Fibroblast of lung (primary cell): Measurements from ENCODE around the gene PSMD11. TPM values are rescaled to one million over a fixed set of nuclear protein-coding genes. Genes with fewer than 3 reads are reported as not detected.

Source experiments
- DNase-seq, 2 donors: peaks; one replicate each; pipeline versions ENCODE4 v3.0.0 to v3.0.0-alpha.2; 2010; ENCODE audit warnings: low read depth in 2 of 2
- H2AFZ ChIP-seq: 2 replicates; pipeline ENCODE4 v1.5.1; 2012; ENCODE audit warnings: low read length, control low read depth, inconsistent platforms
- H3K27ac ChIP-seq: 2 replicates; pipeline ENCODE4 v1.5.1; 2011; ENCODE audit warnings: low read length, control low read depth; ENCODE audit not compliant: insufficient read depth
- H3K27me3 ChIP-seq: 2 replicates; pipeline ENCODE4 v1.5.1; 2011; ENCODE audit warnings: mild to moderate bottlenecking, low read length; ENCODE audit not compliant: control insufficient read depth, insufficient read depth
- H3K36me3 ChIP-seq: 2 replicates; pipeline ENCODE4 v1.5.1; 2011; ENCODE audit warnings: low read length; ENCODE audit not compliant: control insufficient read depth, insufficient read depth
- H3K4me1 ChIP-seq: 2 replicates; pipeline ENCODE4 v1.5.1; 2011; ENCODE audit warnings: low read length; ENCODE audit not compliant: control insufficient read depth, insufficient read depth; ENCODE audit errors: extremely low read depth
- H3K4me2 ChIP-seq: 2 replicates; pipeline ENCODE4 v1.5.1; 2011; ENCODE audit warnings: low read length, control low read depth; ENCODE audit not compliant: insufficient read depth; ENCODE audit errors: extremely low read depth
- H3K4me3 ChIP-seq, 4 experiments: fragments of 200-600 bp in 1 of 4; sonication (generic) in 1 of 4; replicated peaks in 1 of 4; 2 replicates each; pipeline ENCODE4 v1.5.1; 2011 to 2016; ENCODE audit warnings: low read length in 4 of 4, low read depth in 3 of 4, mild to moderate bottlenecking in 3 of 4, control low read depth in 2 of 4, inconsistent platforms in 1 of 4, mixed read lengths in 1 of 4; ENCODE audit not compliant: insufficient read depth in 1 of 4; ENCODE audit errors: control extremely low read depth in 1 of 4
- H3K79me2 ChIP-seq: 2 replicates; pipeline ENCODE4 v1.5.1; 2012; ENCODE audit warnings: mild to moderate bottlenecking, low read length, inconsistent platforms; ENCODE audit not compliant: control insufficient read depth, insufficient read depth
- H3K9ac ChIP-seq: 2 replicates; pipeline ENCODE4 v1.5.1; 2011; ENCODE audit warnings: mild to moderate bottlenecking, low read length, control low read depth; ENCODE audit not compliant: insufficient read depth
- H3K9me3 ChIP-seq: 2 replicates; pipeline ENCODE4 v1.5.1; 2012; ENCODE audit warnings: low read depth, low read length; ENCODE audit not compliant: control insufficient read depth, insufficient read depth
- H4K20me1 ChIP-seq: 2 replicates; pipeline ENCODE4 v1.5.1; 2011; ENCODE audit warnings: low read length; ENCODE audit not compliant: control insufficient read depth, insufficient read depth; ENCODE audit errors: extremely low read depth
- EZH2 ChIP-seq: IDR thresholded peaks from 2 replicates; pipeline ENCODE4 v1.5.1; 2012; ENCODE audit warnings: low read length, control low read depth, mild to moderate bottlenecking; ENCODE audit errors: missing control alignments
- polyA plus RNA-seq, 2 donors: library from polyadenylated mRNA; depleted of rRNA in 1 of 2; stranded (reverse) in 1 of 2; unstranded in 1 of 2; fragments of >200 nt; gene quantifications; 2 replicates each; pipeline ENCODE4 v1.2.1, GENCODE V29; 2011 to 2012; ENCODE audit warnings: missing spikeins in 1 of 2
- total RNA-seq: library from RNA; depleted of rRNA; stranded (reverse); fragments of >200 nt; gene quantifications from 2 replicates; pipeline ENCODE4 v1.2.1, GENCODE V29; 2014
- TF ChIP-seq, protein P1 (sequence below), 2 donors: IDR thresholded peaks in 1 of 2; conservative IDR thresholded peaks in 1 of 2; 1 replicate in 1 of 2; 2 replicates in 1 of 2; pipeline ENCODE4 v1.5.1; 2011 to 2012; ENCODE audit warnings: low read length in 2 of 2, control low read depth in 1 of 2, inconsistent platforms in 1 of 2, low read depth in 1 of 2, mild to moderate bottlenecking in 1 of 2

Gene PSMD11
- total and polyA plus RNA-seq, 2 donors (not counting 1 experiment from before 2014, with no cell fraction given) = 74.1 to 77.9 TPM

DNA sequence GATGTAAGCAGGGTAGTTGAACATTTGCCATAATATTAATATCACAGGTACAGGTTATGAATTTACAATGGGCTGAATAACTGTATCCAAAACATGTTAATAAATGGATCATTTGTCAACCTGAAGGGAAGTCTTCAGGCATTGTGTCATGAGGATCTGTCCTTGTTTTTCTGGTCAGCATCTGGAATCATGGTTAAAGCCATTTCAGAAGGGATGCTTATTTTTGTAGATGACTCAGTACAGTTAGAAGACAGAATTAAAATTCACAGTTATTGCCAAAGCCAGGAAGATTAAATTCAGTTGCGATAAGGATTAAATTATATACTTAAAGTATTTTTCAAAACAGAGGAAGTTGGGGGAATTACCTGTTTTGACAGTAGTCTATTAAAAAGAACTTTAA is 8.0 kb downstream of the PSMD11 start:
- no peak for TF ChIP-seq EZH2
- TF ChIP-seq, protein P1, sequence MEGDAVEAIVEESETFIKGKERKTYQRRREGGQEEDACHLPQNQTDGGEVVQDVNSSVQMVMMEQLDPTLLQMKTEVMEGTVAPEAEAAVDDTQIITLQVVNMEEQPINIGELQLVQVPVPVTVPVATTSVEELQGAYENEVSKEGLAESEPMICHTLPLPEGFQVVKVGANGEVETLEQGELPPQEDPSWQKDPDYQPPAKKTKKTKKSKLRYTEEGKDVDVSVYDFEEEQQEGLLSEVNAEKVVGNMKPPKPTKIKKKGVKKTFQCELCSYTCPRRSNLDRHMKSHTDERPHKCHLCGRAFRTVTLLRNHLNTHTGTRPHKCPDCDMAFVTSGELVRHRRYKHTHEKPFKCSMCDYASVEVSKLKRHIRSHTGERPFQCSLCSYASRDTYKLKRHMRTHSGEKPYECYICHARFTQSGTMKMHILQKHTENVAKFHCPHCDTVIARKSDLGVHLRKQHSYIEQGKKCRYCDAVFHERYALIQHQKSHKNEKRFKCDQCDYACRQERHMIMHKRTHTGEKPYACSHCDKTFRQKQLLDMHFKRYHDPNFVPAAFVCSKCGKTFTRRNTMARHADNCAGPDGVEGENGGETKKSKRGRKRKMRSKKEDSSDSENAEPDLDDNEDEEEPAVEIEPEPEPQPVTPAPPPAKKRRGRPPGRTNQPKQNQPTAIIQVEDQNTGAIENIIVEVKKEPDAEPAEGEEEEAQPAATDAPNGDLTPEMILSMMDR (conservative IDR thresholded peaks at IDR 0.05 in 1 of 2, IDR thresholded peaks at IDR 0.05 in 1 of 2; ENCODE audit: low read depth in 1 of 2, low read length in 2 of 2) = no peak
- Histone ChIP-seq H3K4me1 (no peaks in the 10 kb centered on the region), H3K27ac (no peak overlapping the region), H3K9me3 (no peaks in the 10 kb centered on the region), H3K36me3 (peaks cover 15% of the 10 kb centered on the region), H3K79me2 (peaks cover 43% of the 10 kb centered on the region), H2AFZ (no peak overlapping the region), H3K9ac (no peak overlapping the region), H3K4me2 (no peak overlapping the region), H4K20me1 (no peaks in the 10 kb centered on the region), H3K4me3 (no peak overlapping the region), H3K27me3 (no peaks in the 10 kb centered on the region)
- peak; percentile 14 to 52 for DNase-seq

DNA sequence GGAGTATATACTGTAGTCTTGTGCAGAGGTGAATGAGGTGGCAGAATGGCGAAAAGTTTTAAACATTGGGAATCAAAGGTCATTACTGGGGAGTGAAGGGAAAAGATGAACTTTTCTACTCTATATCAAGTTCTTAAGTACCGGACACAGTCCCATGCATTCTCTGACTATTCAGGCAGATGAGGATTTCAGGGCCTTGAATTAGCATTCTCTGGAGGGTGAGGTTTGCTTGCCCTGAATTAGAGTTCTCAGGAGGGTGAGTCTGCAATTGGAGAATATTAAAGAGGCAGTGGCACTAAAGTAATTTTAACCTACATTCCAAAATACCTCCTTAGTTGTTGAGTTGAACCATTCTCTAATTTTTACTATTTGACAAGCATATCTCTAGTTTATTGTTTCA is 9.1 kb downstream of the PSMD11 start:
- no peak for DNase-seq
- TF ChIP-seq EZH2 = no peak
- TF ChIP-seq, protein P1 (conservative IDR thresholded peaks at IDR 0.05 in 1 of 2, IDR thresholded peaks at IDR 0.05 in 1 of 2; ENCODE audit: low read depth in 1 of 2, low read length in 2 of 2) = no peak
- no peak overlapping the region for H3K9ac ChIP-seq
- no peaks in the 10 kb centered on the region for H3K4me1 ChIP-seq
- H2AFZ ChIP-seq = no peak overlapping the region
- H3K4me2 ChIP-seq = no peak overlapping the region
- no peaks in the 10 kb centered on the region for H3K27me3 ChIP-seq
- H3K4me3 ChIP-seq = no peak overlapping the region
- no peaks in the 10 kb centered on the region for H4K20me1 ChIP-seq
- H3K27ac ChIP-seq = no peak overlapping the region
- H3K79me2 ChIP-seq = peaks cover 37% of the 10 kb centered on the region
- peaks cover 15% of the 10 kb centered on the region for H3K36me3 ChIP-seq
- H3K9me3 ChIP-seq = no peaks in the 10 kb centered on the region

DNA sequence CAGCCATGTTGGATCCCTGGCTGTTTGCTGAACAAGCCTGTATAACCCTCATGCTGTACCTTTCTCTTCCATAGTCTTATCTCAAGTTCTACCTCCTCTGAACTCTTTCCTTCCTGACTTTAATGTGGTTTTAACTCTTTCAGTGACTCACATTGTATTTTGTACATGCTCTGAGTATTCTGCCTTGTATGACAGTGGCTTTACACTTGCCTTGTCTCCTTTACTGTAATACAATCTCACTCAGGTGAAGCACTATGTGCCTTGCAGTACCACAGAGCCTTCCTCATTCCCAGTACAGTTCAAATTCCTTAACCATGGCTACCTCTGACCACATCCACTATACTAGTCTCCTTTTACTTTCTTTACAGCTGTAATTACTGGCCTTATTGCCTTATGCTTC is 14.1 kb downstream of the PSMD11 start:
- TF ChIP-seq, protein P1 (conservative IDR thresholded peaks at IDR 0.05 in 1 of 2, IDR thresholded peaks at IDR 0.05 in 1 of 2; ENCODE audit: low read depth in 1 of 2, low read length in 2 of 2) = no peak
- TF ChIP-seq EZH2 = no peak
- Histone ChIP-seq H3K4me3 (no peak overlapping the region), H3K4me2 (no peak overlapping the region), H3K36me3 (peaks cover 11% of the 10 kb centered on the region), H3K27ac (no peak overlapping the region), H3K4me1 (no peaks in the 10 kb centered on the region), H3K79me2 (peaks cover 16% of the 10 kb centered on the region), H3K9ac (no peak overlapping the region), H2AFZ (no peak overlapping the region), H3K9me3 (no peaks in the 10 kb centered on the region), H3K27me3 (no peaks in the 10 kb centered on the region), H4K20me1 (no peaks in the 10 kb centered on the region)
- no peak for DNase-seq
